Measurements from ENCODE around the gene MEMO1. TPM values are rescaled to one million over a fixed set of nuclear protein-coding genes. Genes with fewer than 3 reads are reported as not detected.

The MEMO1 gene
- total RNA-seq, 2 experiments from 2014 or later: 39.6 to 39.8 TPM

GRCh38 chr2:31925517-31925916 is 85.3 kb downstream of the MEMO1 start:
- Histone ChIP-seq H3K4me1 (ENCODE audit: insufficient read depth, low read length) (no peaks in the 10 kb centered on the region), H3K27ac (ENCODE audit: low read depth in 1 of 2, low read length in 2 of 2) (no peak overlapping the region), H3K9me3 (ENCODE audit: control insufficient read depth in 1 of 2, insufficient read depth in 1 of 2, low read length in 2 of 2) (no peaks in the 10 kb centered on the region), H3K36me3 (ENCODE audit: insufficient read depth, low read length) (no peaks in the 10 kb centered on the region), H3K4me3 (ENCODE audit: low read length) (no peak overlapping the region), H3K27me3 (ENCODE audit: control insufficient read depth in 1 of 2, insufficient read depth in 2 of 2, low read length in 2 of 2) (no peaks in the 10 kb centered on the region)
- H3K4me3 Mint-ChIP-seq: no peak overlapping the region
- H3K27ac Mint-ChIP-seq: no peak overlapping the region
- CTCF ChIA-PET: no interaction called here
- no peak for ATAC-seq (ENCODE audit: poor library complexity)
- POLR2A ChIA-PET: no interaction called here
- H3K27me3 Mint-ChIP-seq: no peaks in the 10 kb centered on the region
- TF ChIP-seq, protein P1, sequence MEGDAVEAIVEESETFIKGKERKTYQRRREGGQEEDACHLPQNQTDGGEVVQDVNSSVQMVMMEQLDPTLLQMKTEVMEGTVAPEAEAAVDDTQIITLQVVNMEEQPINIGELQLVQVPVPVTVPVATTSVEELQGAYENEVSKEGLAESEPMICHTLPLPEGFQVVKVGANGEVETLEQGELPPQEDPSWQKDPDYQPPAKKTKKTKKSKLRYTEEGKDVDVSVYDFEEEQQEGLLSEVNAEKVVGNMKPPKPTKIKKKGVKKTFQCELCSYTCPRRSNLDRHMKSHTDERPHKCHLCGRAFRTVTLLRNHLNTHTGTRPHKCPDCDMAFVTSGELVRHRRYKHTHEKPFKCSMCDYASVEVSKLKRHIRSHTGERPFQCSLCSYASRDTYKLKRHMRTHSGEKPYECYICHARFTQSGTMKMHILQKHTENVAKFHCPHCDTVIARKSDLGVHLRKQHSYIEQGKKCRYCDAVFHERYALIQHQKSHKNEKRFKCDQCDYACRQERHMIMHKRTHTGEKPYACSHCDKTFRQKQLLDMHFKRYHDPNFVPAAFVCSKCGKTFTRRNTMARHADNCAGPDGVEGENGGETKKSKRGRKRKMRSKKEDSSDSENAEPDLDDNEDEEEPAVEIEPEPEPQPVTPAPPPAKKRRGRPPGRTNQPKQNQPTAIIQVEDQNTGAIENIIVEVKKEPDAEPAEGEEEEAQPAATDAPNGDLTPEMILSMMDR (IDR thresholded peaks at IDR 0.05): no peak
- intact Hi-C loops (cut with DNase I, micrococcal nuclease): no loop called here
- H3K4me1 Mint-ChIP-seq (ENCODE audit: low read depth): peaks cover 13% of the 10 kb centered on the region
- DNase-seq: no peak
- peaks cover 63% of the 10 kb centered on the region for H3K36me3 Mint-ChIP-seq (ENCODE audit: low read depth)
- H3K9me3 Mint-ChIP-seq: no peaks in the 10 kb centered on the region

DNA sequence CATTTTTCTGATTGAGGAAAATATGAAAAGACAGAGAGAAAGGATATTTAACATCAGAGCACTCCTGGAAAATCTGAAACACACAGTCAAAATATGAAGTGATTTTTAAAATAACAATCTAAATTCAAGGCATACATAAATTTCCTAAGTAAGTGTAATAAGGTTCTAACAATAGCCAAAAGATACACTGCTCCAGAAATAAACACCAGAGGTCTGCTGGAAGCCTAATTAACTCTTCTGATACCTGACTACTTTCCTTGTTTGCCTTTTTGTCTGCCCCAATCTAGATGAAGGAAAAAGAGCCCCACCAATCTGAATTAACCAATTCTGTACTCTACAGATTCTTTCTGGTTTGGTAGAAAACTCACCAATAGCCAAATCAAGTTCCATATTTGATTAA is 87.1 kb downstream of the MEMO1 start:
- H3K4me3 ChIP-seq (ENCODE audit: low read length): no peak overlapping the region
- TF ChIP-seq, protein P1 (IDR thresholded peaks at IDR 0.05): no peak
- intact Hi-C loops (cut with DNase I, micrococcal nuclease): no loop called here
- no peaks in the 10 kb centered on the region for H3K4me1 ChIP-seq (ENCODE audit: insufficient read depth, low read length)
- no peak overlapping the region for H3K27ac ChIP-seq (ENCODE audit: low read depth in 1 of 2, low read length in 2 of 2)
- ATAC-seq (ENCODE audit: poor library complexity): no peak
- DNase-seq: no peak
- ChIA-PET CTCF (no interaction called here), POLR2A (no interaction called here)
- peaks cover 8% of the 10 kb centered on the region for H3K36me3 ChIP-seq (ENCODE audit: insufficient read depth, low read length)
- H3K27me3 ChIP-seq (ENCODE audit: control insufficient read depth in 1 of 2, insufficient read depth in 2 of 2, low read length in 2 of 2): no peaks in the 10 kb centered on the region
- no peaks in the 10 kb centered on the region for H3K9me3 ChIP-seq (ENCODE audit: control insufficient read depth in 1 of 2, insufficient read depth in 1 of 2, low read length in 2 of 2)
- Mint-ChIP-seq H3K9me3 (no peaks in the 10 kb centered on the region), H3K27me3 (no peaks in the 10 kb centered on the region), H3K4me3 (no peak overlapping the region), H3K4me1 (ENCODE audit: low read depth) (peaks cover 13% of the 10 kb centered on the region), H3K27ac (no peak overlapping the region), H3K36me3 (ENCODE audit: low read depth) (peaks cover 75% of the 10 kb centered on the region)

GRCh38 chr2:31922542-31923408 is 88.0 kb downstream of the MEMO1 start:
- ATAC-seq (ENCODE audit: poor library complexity): no peak
- H3K4me1 Mint-ChIP-seq (ENCODE audit: low read depth): peaks cover 13% of the 10 kb centered on the region

More at GRCh38 chr2:31922542-31923408, 88.0 kb downstream of the MEMO1 start:
- Mint-ChIP-seq H3K4me3 (no peak overlapping the region), H3K36me3 (ENCODE audit: low read depth) (peaks cover 84% of the 10 kb centered on the region), H3K27me3 (no peaks in the 10 kb centered on the region), H3K27ac (no peak overlapping the region), H3K9me3 (no peaks in the 10 kb centered on the region)
- intact Hi-C loops (cut with DNase I, micrococcal nuclease): no loop called here
- ChIA-PET CTCF (no interaction called here), POLR2A (no interaction called here)
- Histone ChIP-seq H3K9me3 (ENCODE audit: control insufficient read depth in 1 of 2, insufficient read depth in 1 of 2, low read length in 2 of 2) (no peaks in the 10 kb centered on the region), H3K27ac (ENCODE audit: low read depth in 1 of 2, low read length in 2 of 2) (no peak overlapping the region), H3K36me3 (ENCODE audit: insufficient read depth, low read length) (peaks cover 9% of the 10 kb centered on the region), H3K4me3 (ENCODE audit: low read length) (no peak overlapping the region), H3K27me3 (ENCODE audit: control insufficient read depth in 1 of 2, insufficient read depth in 2 of 2, low read length in 2 of 2) (no peaks in the 10 kb centered on the region), H3K4me1 (ENCODE audit: insufficient read depth, low read length) (no peaks in the 10 kb centered on the region)
- no peak for DNase-seq
- TF ChIP-seq, protein P1 (IDR thresholded peaks at IDR 0.05): no peak
